ENCODE data around the gene MAP4K5.

GRCh38 chr14:50578433-50578832 is 46.1 kb upstream of the MAP4K5 start:
- TF ChIP-seq CTCF (conservative IDR thresholded peaks at IDR 0.05 in 1 of 2, IDR thresholded peaks at IDR 0.05 in 1 of 2; ENCODE audit: extremely low read depth in 1 of 2, insufficient read depth in 1 of 2, low read depth in 1 of 2, low read length in 2 of 2) (no peak), EZH2 (IDR thresholded peaks at IDR 0.05; ENCODE audit: borderline replicate concordance, low read length) (no peak)
